Endodermal cell (in vitro differentiated cells): ENCODE measurements around the gene TP53I11. TPM values are rescaled to one million over a fixed set of nuclear protein-coding genes. Genes with fewer than 3 reads are reported as not detected.

ENCODE experiments used
- DNase-seq: peaks from one replicate; pipeline ENCODE4 v3.0.0-alpha.2; 2017
- H3K27ac ChIP-seq: 2 replicates; pipeline ENCODE4 v1.5.1; 2013; ENCODE audit warnings: mild to moderate bottlenecking, low read depth, low read length, moderate library complexity
- H3K27me3 ChIP-seq: 2 replicates; pipeline ENCODE4 v1.6.1; 2013; ENCODE audit warnings: mild to moderate bottlenecking, low read length, moderate library complexity; ENCODE audit not compliant: insufficient read depth, control insufficient read depth, poor library complexity, severe bottlenecking
- H3K36me3 ChIP-seq: 2 replicates; pipeline ENCODE4 v1.7.0; 2013; ENCODE audit warnings: mild to moderate bottlenecking, low read length, moderate library complexity; ENCODE audit not compliant: control insufficient read depth, insufficient read depth
- H3K4me1 ChIP-seq: one replicate; pipeline ENCODE4 v1.7.0; 2013; ENCODE audit warnings: low read length; ENCODE audit not compliant: control insufficient read depth, insufficient read depth
- H3K4me3 ChIP-seq: 2 replicates; pipeline ENCODE4 v1.5.1; 2013; ENCODE audit warnings: mild to moderate bottlenecking, low read length, moderate library complexity
- H3K9ac ChIP-seq: 2 replicates; pipeline ENCODE4 v1.6.1; 2013; ENCODE audit warnings: mild to moderate bottlenecking, low read length, moderate library complexity; ENCODE audit not compliant: poor library complexity, severe bottlenecking; ENCODE audit errors: extremely low read depth
- H3K9me3 ChIP-seq: 2 replicates; pipeline ENCODE4 v1.6.1; 2013; ENCODE audit warnings: mild to moderate bottlenecking, low read length, moderate library complexity; ENCODE audit not compliant: control insufficient read depth
- H3K27ac Mint-ChIP-seq: 2 replicates; pipeline ENCODE4 v1.8.0; 2020; ENCODE audit warnings: mixed read lengths
- H3K27me3 Mint-ChIP-seq: 2 replicates; pipeline ENCODE4 v1.8.0; 2021; ENCODE audit warnings: mild to moderate bottlenecking, mixed read lengths; ENCODE audit not compliant: insufficient read depth
- H3K36me3 Mint-ChIP-seq: 2 replicates; pipeline ENCODE4 v1.8.0; 2020; ENCODE audit warnings: low read depth, mixed read lengths
- H3K4me1 Mint-ChIP-seq: 2 replicates; pipeline ENCODE4 v1.8.0; 2020; ENCODE audit warnings: mixed read lengths
- H3K4me3 Mint-ChIP-seq: 2 replicates; pipeline ENCODE4 v1.8.0; 2020; ENCODE audit warnings: mild to moderate bottlenecking, moderate library complexity, mixed read lengths
- H3K9me3 Mint-ChIP-seq: 2 replicates; pipeline ENCODE4 v1.8.0; 2020; ENCODE audit warnings: mild to moderate bottlenecking, mixed read lengths
- WGBS, 2 experiments: methylation state at CpG; one replicate each; pipeline versions ENCODE4 v1.1.5 to v1.1.7; 2013; ENCODE audit warnings: missing lambda C conversion rate in 2 of 2, mixed read lengths in 1 of 2; ENCODE audit not compliant: insufficient coverage in 1 of 2, insufficient read length in 1 of 2; 5-methylcytosine and 5-hydroxymethylcytosine counted together
- total RNA-seq, 2 donors: library from RNA; stranded (reverse); fragmentation: NEBNext Ultra II Directional in 1 of 2; extraction: Animal tissue kit (Norgen Biotek cat#: 25700) in 1 of 2; gene quantifications; 2 replicates in 1 of 2; 3 replicates in 1 of 2; pipeline ENCODE4 v1.2.1, GENCODE V29; 2021
- TF ChIP-seq, protein P1 (sequence below): fragments of 200-600 bp; sonication (generic); conservative IDR thresholded peaks from 2 replicates; pipeline ENCODE4 v1.5.0; 2021; ENCODE audit warnings: antibody characterized with exemption, mild to moderate bottlenecking

The TP53I11 gene
- total RNA-seq, 2 donors from 2014 or later: 136 to 203 TPM

DNA sequence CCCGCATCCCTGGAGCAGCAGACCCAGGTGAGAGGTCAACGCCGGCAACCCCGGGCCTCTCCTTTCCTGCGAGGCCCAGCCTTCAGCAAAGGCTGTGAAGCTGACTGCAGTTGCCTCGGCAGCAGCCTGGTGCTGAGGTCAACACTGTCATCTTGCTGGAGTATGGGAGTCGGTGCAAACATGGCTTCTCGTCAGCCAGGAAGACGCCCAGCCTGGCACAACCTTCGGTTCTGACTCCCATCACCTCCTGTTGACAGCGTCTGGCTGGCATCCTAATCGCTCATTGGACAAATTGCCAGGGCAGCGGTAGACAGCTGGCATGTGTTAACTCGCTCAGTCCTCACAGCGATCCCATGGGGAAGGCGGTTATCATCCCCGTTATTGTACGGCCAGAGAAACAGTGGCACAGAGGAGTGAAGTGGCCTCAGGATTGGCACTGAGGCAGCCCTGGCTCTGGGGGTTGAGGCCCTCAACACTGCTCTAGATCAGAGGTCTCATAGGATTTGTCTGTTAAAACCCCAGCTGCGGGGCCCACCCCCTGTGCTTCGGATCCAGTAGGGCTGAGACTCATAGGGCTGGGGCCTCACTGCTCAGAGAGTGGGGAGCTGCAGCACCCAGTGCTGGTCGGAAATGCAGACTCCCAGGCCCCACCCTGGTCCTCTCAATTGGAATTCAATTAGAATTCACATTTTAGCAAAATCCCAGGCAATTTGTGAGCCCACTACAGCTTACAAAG, 39.3 kb upstream of the TP53I11 start:
- 92 to 95% methylated on average over 19 to 21 of the region's 21 CpGs for WGBS, 2 experiments

GRCh38 chr11:44988981-44989635, 38.4 kb upstream of the TP53I11 start:
- H3K27ac ChIP-seq: no peak overlapping the region
- H3K4me1 ChIP-seq: no peaks in the 10 kb centered on the region
- H3K27me3 ChIP-seq: no peaks in the 10 kb centered on the region
- peak; percentile 32 for DNase-seq
- TF ChIP-seq, protein P1, sequence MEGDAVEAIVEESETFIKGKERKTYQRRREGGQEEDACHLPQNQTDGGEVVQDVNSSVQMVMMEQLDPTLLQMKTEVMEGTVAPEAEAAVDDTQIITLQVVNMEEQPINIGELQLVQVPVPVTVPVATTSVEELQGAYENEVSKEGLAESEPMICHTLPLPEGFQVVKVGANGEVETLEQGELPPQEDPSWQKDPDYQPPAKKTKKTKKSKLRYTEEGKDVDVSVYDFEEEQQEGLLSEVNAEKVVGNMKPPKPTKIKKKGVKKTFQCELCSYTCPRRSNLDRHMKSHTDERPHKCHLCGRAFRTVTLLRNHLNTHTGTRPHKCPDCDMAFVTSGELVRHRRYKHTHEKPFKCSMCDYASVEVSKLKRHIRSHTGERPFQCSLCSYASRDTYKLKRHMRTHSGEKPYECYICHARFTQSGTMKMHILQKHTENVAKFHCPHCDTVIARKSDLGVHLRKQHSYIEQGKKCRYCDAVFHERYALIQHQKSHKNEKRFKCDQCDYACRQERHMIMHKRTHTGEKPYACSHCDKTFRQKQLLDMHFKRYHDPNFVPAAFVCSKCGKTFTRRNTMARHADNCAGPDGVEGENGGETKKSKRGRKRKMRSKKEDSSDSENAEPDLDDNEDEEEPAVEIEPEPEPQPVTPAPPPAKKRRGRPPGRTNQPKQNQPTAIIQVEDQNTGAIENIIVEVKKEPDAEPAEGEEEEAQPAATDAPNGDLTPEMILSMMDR: no peak
- H3K9ac ChIP-seq: no peak overlapping the region
- Mint-ChIP-seq H3K4me3 (no peak overlapping the region), H3K27ac (no peak overlapping the region), H3K4me1 (peaks cover 26% of the 10 kb centered on the region), H3K36me3 (no peaks in the 10 kb centered on the region), H3K9me3 (no peaks in the 10 kb centered on the region), H3K27me3 (peaks cover 9% of the 10 kb centered on the region)
- no peaks in the 10 kb centered on the region for H3K36me3 ChIP-seq
- H3K9me3 ChIP-seq: no peaks in the 10 kb centered on the region
- no peak overlapping the region for H3K4me3 ChIP-seq
- WGBS, 2 experiments: 83 to 93% methylated on average over 1 to 5 of the region's 5 CpGs

More for the DNA sequence above, 39.3 kb upstream of the TP53I11 start:
- no peaks in the 10 kb centered on the region for H3K4me1 ChIP-seq
- no peaks in the 10 kb centered on the region for H3K36me3 ChIP-seq
- peak; percentile 34 for DNase-seq
- no peak overlapping the region for H3K27ac Mint-ChIP-seq
- H3K27me3 ChIP-seq: no peaks in the 10 kb centered on the region
- no peaks in the 10 kb centered on the region for H3K9me3 ChIP-seq
- H3K36me3 Mint-ChIP-seq: no peaks in the 10 kb centered on the region
- TF ChIP-seq, protein P1: no peak
- H3K9me3 Mint-ChIP-seq: no peaks in the 10 kb centered on the region
- H3K9ac ChIP-seq: no peak overlapping the region
- peaks cover 31% of the 10 kb centered on the region for H3K4me1 Mint-ChIP-seq
- H3K27ac ChIP-seq: no peak overlapping the region
- H3K4me3 Mint-ChIP-seq: no peak overlapping the region
- H3K27me3 Mint-ChIP-seq: peaks cover 8% of the 10 kb centered on the region
- H3K4me3 ChIP-seq: no peak overlapping the region

GRCh38 chr11:44988111-44988510, 37.4 kb upstream of the TP53I11 start:
- Mint-ChIP-seq H3K9me3 (no peaks in the 10 kb centered on the region), H3K4me3 (no peak overlapping the region), H3K27me3 (peaks cover 9% of the 10 kb centered on the region), H3K4me1 (peaks cover 18% of the 10 kb centered on the region), H3K36me3 (no peaks in the 10 kb centered on the region), H3K27ac (no peak overlapping the region)
- Histone ChIP-seq H3K9me3 (no peaks in the 10 kb centered on the region), H3K4me1 (no peaks in the 10 kb centered on the region), H3K27ac (no peak overlapping the region), H3K27me3 (no peaks in the 10 kb centered on the region), H3K36me3 (no peaks in the 10 kb centered on the region), H3K9ac (no peak overlapping the region), H3K4me3 (no peak overlapping the region)
- TF ChIP-seq, protein P1: no peak
- no peak for DNase-seq
- 94 to 100% methylated on average over 1 to 2 of the region's 2 CpGs for WGBS, 2 experiments
